ENCODE data around the gene CHST3.
"Not testable (repeated sequence)": the region's sequence is repeated elsewhere in the genome, so short reads cannot be mapped to it uniquely, and the experiment has no call there.

The CHST3 gene

GRCh38 chr10:71964098-71964742, at the start of gene CHST3:
Gene CHST3 (plus strand): TSS chr10:71964395. CDS start chr10:72005843, 41,448 bp downstream.
- DNase-seq: peak; percentile 63

- no peak for DNase-seq
Observed at GRCh38 chr10:71916827-71917226, 47.4 kb upstream of the CHST3 start.

GRCh38 chr10:71918992-71919391, 45.2 kb upstream of the CHST3 start:
- no peak for DNase-seq

GRCh38 chr10:71919956-71920539, 44.1 kb upstream of the CHST3 start:
- not testable (repeated sequence) for DNase-seq

GRCh38 chr10:71920540-71921323, 43.5 kb upstream of the CHST3 start:
- DNase-seq: no peak

GRCh38 chr10:71921324-71922027, 42.7 kb upstream of the CHST3 start:
- no peak for DNase-seq

- DNase-seq: no peak
Observed at GRCh38 chr10:71923138-71923692, 41.0 kb upstream of the CHST3 start.

- DNase-seq: no peak
Observed at GRCh38 chr10:71924771-71925170, 39.4 kb upstream of the CHST3 start.

GRCh38 chr10:71927159-71927558, 37.0 kb upstream of the CHST3 start:
- DNase-seq: no peak

GRCh38 chr10:71927776-71928592, 36.2 kb upstream of the CHST3 start:
- DNase-seq: peak; percentile 60

- no peak for DNase-seq
Observed at GRCh38 chr10:71931295-71931694, 32.9 kb upstream of the CHST3 start.

GRCh38 chr10:71933651-71934050, 30.5 kb upstream of the CHST3 start:
- no peak for DNase-seq

GRCh38 chr10:71938211-71938610, 26.0 kb upstream of the CHST3 start:
- DNase-seq: no peak

- no peak for DNase-seq
Observed at GRCh38 chr10:71939304-71939703, 24.9 kb upstream of the CHST3 start.

- no peak for DNase-seq
Observed at GRCh38 chr10:71939861-71940474, 24.2 kb upstream of the CHST3 start.

GRCh38 chr10:71940752-71941151, 23.4 kb upstream of the CHST3 start:
- no peak for DNase-seq

GRCh38 chr10:71941318-71941717, 22.9 kb upstream of the CHST3 start:
- no peak for DNase-seq

- no peak for DNase-seq
Observed at GRCh38 chr10:71945819-71946474, 18.2 kb upstream of the CHST3 start.

- no peak for DNase-seq
Observed at GRCh38 chr10:71946700-71947099, 17.5 kb upstream of the CHST3 start.

GRCh38 chr10:71948496-71949067, 15.6 kb upstream of the CHST3 start:
- no peak for DNase-seq

GRCh38 chr10:71950683-71951082, 13.5 kb upstream of the CHST3 start:
- no peak for DNase-seq

Data from fibroblast of skin of right quadriceps (primary cell).